ENCODE measurements around the gene VSTM1. TPM values are rescaled to one million over a fixed set of nuclear protein-coding genes. Genes with fewer than 3 reads are reported as not detected.
A peak's percentile ranks its signal among the peaks of the same experiment; 100 is the strongest.
"Not testable (repeated sequence)": the region's sequence is repeated elsewhere in the genome, so short reads cannot be mapped to it uniquely, and the experiment has no call there.

The VSTM1 gene, protein sequence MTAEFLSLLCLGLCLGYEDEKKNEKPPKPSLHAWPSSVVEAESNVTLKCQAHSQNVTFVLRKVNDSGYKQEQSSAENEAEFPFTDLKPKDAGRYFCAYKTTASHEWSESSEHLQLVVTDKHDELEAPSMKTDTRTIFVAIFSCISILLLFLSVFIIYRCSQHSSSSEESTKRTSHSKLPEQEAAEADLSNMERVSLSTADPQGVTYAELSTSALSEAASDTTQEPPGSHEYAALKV
- not detected for polyA plus RNA-seq (2013, experiment 1 of 2; ENCODE audit: insufficient read length)
- polyA plus RNA-seq (2013, experiment 2 of 2; ENCODE audit: insufficient read length), result not detected

- no peak for DNase-seq
Measured at GRCh38 chr19:54063350-54064116, at the start of gene VSTM1. VSTM1 (minus strand) TSS chr19:54063897; CDS start chr19:54063777, 120 bp downstream.

DNA sequence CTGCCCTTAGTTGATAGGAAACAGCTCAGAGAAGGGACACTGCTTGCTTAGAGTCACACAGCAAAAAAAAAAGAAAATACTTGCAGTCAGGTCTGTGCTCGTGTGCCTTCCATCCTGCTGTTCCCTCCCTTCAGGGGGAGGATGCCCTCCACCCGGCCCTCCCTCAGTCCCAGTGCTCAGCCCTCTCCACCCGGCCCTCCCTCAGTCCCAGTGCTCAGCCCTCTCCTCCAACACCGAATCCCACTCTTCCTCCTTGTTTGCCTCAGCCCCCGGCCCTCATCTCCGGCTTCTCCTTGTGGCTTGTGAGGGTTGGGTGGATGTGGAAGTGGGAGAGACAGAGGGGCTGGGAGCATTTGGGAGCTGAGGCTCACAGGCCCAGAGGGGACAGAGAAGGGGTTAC is 46.0 kb upstream of the VSTM1 start:
- no peak for DNase-seq

GRCh38 chr19:54108496-54108895 is 44.8 kb upstream of the VSTM1 start:
- DNase-seq, result no peak

- DNase-seq, result no peak
Measured at GRCh38 chr19:54107876-54108490, 44.3 kb upstream of the VSTM1 start.

GRCh38 chr19:54106716-54107115 is 43.0 kb upstream of the VSTM1 start:
- DNase-seq, result no peak

GRCh38 chr19:54105796-54106195 is 42.1 kb upstream of the VSTM1 start:
- DNase-seq, result no peak

DNA sequence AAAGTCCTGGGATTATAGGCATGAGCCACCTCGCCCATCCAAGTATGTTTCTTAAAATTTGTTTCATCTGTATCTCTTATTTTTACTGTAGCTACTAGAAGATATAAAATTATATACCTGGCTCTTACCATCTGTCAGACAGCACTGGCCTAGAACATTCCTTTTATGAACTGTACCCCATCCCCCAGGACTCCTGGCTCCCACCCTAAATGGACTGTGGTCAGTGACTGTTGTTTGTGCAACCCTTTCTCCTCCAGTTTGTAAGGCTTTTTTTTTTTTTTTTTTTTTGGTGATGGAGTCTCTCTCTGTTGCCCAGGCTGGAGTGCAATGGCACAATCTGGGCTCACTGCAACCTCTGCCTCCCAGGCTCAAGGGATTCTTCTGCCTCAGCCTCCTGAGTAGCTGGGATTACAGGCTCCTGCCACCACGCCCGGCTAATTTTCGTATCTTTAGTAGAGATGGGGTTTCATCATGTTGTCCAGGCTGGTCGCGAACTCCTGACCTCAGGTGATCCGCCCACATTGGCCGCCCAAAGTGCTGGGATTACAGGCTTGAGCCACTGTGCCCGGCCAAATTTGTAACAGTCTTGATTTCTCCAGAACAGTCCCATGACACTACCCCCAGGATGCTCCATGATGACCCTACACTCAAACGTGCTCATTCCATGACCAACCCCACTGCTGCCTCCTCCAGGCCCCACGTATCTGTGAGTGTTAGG is 41.5 kb upstream of the VSTM1 start:
- DNase-seq, result no peak

DNA sequence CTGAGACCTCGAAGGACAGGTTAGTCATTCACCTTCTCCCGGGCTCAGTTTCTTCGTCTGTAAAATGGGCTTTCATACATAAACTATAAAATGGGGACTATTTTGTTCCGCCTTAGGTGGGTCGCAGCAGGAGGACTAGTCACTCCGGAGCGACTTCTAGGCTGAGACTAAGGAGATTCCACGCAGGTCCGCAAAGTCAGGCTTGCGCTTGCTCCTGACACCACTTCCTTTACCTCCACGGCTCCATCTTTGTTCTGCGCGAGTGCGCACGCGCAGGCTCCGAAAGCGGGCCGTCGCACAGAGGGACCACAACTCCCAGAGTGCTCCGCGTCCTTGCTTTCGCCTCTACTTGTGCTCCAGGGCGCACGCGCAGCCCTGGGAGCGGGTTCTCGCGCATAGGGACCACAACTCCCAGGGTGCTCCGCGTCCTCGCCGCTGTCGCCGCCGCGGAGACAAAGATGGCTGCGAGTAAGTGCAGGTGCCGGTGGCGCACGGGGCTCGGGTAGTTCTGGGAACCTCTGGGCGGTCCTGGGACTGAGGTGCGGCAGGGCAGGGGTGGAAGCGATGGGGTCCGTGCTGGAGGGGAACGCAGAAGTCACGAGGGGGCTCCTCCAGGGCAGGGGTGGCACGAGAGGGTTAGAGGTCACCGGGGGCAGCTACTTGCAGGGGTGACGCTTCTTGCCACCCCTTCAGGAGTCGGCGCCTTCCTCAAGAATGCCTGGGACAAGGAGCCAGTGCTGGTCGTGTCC is 38.9 kb upstream of the VSTM1 start, which contains the start of gene NDUFA3:
TSS of gene NDUFA3 (plus strand) at position 435 of the 749 bp plus-strand sequence. CDS start at position 459, 24 bp downstream.
- DNase-seq, result peak; percentile 99

DNA sequence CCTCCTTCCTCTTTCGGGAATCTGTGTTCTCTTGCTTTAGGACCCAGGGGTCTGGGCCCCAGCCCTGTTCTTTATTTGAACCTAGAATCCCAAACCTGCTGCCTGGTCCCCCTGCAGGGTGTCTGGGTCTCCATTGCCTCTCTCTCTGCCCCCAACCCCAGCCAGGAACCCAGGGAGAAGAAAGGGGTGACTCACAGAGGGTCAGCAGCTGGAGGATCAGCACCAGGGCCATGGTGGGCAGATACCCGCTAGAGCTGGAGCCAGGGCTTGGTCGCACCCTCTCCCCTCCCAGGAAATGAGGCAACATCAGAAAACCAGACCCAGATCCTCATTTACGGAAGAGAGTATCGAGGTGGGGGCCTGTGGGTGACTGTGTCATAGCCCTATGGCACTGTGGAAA is 36.9 kb upstream of the VSTM1 start, which contains the start of gene OSCAR:
TSS of gene OSCAR (minus strand) at position 243 of the 400 bp plus-strand sequence. CDS start at position 232, 11 bp downstream.
- peak; percentile 37 for DNase-seq

DNA sequence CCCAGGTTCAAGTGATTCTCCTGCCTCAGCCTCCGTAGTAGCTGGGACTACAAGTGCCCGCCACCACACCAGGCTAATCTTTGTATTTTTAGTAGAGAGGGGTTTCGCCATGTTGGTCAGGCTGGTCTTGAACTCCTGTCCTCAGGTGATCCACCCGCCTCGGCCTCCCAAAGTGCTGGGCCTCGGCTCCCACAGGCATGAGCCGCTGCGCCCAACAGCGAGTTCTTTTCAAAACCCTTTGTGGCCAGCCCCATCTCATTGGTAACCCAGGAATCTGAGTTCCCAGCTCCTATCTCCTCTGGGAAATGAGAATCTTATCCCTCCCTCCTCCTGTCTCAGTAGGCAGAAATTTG is 36.2 kb upstream of the VSTM1 start:
- DNase-seq, result not testable (repeated sequence)

- DNase-seq, result no peak
Measured at GRCh38 chr19:54099190-54099902, 35.6 kb upstream of the VSTM1 start.

DNA sequence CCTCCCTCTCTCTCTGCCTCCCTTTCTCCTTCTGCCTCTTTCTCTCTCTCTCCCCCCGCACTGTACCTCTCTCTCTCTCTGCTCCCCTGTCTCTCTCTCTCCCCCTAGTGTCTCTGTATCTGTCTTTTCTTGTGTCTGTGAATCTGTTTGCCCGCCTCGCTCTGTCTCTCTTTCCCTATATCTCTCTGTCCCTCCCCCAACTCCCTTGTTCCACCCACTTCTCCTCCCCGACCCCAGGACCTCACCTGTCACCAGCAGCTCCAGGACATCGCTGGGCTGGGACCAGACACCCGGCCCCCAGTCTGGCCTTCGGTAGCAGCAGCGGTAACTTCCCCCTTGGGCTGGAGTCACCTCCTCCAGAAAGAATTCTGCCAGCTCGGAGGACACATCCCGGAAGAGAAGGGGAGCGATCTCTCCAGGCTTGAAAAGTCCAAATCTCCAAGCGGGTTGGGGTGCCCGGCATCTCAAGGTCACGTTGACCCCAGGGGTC is 33.0 kb upstream of the VSTM1 start:
- DNase-seq, result peak; percentile 62

- DNase-seq, result peak; percentile 46
Measured at GRCh38 chr19:54095859-54096616, 32.3 kb upstream of the VSTM1 start.

GRCh38 chr19:54095136-54095858 is 31.6 kb upstream of the VSTM1 start:
- no peak for DNase-seq

DNA sequence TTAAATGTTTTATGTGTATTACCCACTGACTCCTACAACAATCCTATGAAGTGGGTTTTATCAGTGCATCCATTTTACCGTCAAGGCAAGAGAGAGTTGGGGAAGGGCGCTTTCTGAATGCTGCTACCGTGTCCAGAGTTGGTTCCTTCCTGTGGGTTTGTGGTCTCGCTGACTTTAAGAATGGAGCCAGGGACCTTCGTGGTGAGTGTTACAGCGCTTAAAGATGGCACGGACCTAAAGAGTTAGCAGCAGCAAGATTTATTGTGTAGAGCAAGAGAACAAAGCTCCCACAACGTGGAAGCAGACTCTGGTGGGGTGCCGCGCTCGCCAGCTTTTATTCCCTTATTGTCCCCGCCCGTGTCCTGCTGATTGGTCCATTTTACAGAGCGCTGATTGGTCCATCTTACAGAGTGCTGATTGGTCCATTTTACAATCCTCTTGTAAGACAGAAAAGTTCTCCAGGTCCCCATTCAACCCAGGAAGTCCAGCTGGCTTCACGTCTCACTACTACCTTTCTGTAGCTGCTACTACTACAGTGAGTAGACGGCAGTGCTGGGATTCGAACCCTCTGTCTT is 30.8 kb upstream of the VSTM1 start:
- no peak for DNase-seq

DNA sequence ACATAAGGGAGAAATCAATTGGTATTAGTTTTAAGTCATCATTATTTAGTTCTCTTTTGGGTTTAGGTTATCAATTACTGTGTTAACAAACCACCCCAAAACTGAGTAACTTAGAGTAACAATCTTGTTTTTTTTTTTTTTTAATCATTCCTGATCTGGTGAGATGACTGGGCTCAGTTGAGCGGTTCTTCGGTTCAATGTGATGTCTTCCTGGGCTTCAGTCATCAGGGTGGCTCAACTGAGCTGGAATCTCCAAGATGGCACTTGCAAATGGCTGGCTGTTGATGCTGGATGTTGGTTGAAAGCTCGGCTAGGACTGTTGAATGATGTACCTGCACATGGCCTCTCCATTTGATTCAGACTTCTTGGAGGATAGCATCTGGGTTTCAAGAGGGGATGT is 20.7 kb upstream of the VSTM1 start:
- no peak for DNase-seq

DNA sequence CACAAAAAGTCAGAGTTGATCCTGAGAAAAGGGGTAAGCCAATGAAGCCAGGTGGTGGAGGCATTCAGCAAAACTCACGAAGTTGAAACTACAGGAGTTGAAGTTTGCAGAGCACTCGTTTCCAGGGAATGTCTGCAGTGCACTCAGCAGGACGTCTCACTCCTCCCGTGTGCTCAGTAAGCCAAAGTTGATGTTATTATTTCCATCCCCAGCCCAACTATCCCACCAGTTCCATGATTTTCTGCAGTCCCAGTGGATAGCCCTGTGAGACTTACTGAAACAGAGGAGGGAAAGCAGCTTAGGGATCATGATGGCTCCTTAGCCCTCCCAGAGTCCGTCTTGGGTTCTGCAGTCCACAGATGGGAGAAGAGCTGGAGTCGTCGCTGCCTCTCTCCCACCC is 17.3 kb upstream of the VSTM1 start, which contains the start of gene TARM1:
TSS of gene TARM1 (minus strand) at position 334 of the 400 bp plus-strand sequence. CDS start at position 309, 25 bp downstream.
- DNase-seq, result no peak

DNA sequence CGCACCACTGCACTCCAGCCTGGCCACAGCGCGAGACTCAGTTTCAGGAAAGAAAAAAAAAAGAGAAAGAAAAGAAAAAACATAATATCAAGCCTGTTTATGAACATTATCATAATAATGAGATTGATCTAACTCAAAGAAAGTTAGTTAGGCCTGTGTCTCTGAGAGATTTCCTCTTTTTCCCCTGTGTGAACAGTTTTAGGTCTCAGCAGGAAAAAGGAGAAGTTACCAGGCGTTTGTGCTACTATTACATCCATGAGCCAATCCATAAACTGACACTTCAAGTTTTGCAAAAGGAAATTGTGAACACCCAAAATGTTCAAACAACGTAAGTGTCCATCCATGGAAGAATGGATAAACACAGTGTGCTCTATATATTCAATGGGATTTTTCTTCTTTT is 13.6 kb upstream of the VSTM1 start:
- DNase-seq, result no peak

DNA sequence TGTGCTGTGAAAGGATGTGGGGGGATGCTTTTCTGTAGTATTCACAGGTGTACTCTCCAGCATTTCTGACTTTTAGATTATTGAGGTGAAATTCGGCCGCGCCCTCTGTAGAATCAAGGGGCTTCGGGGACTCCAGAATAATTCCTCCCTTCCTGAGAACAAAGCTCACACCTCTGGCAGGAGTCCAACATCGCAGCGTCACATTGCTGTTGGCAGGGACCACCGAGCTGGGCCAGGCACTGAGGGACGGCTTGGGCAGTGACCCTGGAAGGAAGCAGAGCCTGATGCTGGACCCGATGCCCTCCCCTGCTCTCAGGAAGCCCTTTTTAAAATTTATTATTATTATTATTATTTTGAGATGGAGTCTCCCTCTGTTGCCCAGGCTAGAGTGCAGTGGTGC is 11.2 kb upstream of the VSTM1 start:
- no peak for DNase-seq

Data from fibroblast of skin of scalp (primary cell).